IPS-NIHi11 (cell line): ENCODE results near the gene CLDN9.
A peak's percentile ranks its signal among the peaks of the same experiment; 100 is the strongest.

Experiments used
- DNase-seq: peaks from one replicate; pipeline ENCODE4 v3.0.0; 2012; ENCODE audit warnings: mixed read lengths, low spot score

Gene CLDN9

DNA sequence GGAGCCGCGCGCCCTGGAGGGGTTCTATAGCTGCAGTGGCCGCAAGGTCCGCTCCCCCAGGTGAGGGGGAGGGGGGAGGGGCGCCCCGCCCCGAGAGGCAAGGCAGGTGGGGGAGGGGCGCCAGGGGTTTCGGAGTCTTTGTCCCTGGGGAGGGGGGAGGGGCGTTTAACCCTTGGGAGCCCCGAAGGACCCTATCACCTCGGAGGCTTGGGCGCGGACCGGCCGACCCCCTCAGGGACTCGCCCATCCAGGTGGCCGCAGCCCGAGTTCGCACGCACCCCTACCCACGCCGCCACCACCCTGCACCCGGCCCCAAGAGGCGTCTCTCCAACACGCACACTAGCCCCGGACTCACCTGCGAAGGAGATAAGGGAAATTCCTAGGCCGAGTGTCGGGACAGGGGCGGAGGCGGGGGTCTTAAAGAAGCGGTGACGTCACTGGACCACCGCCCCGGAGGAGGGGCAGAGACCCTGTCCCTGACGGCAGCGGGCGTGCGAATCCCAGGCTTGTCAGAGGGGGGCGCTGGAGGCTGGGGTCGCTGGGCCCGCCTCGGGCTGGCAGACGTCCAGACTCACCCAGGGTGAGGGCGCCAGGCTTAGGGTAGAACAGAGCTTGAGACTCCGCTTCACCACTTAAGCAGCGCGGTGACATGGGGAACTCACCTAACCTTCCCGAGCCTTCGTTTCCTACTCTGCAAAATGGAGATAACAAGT, 5.2 kb downstream of the CLDN9 start, which contains the start of gene CLDN6:
Gene CLDN6 (minus strand): TSS at position 390 of the 713 bp plus-strand sequence. CDS start 2,162 bp downstream, outside the sequence.
- peak; percentile 79 for DNase-seq

DNA sequence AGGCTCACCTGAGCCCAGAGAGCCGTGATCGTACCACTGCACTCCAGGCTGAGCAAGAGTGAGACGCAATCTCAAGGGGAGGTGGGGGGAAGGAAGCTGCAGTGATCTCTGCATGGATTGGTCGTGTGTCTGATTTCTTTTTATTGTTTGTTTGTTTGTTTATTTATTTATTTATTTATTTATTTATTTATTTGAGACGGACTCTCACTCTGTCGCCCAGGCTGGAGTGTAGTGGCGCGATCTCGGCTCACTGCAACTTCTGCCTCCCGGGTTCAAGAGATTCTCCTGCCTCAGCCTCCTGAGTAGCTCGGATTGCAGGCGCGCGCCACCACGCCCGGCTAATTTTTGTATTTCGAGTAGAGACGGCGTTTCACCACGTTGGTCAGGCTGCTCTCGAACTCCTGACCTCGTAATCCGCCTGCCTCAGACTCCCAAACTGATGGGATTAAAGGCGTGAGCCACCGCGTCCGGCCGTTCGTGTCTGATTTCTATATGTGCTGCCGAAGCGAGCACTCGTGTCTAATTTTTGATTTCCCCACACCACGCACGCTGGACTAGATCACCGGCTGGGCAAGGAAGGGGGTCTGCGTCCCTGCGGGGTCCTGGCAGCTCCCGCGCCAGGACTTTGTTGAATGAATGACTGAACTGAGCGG, 7.0 kb downstream of the CLDN9 start:
- no peak for DNase-seq

DNA sequence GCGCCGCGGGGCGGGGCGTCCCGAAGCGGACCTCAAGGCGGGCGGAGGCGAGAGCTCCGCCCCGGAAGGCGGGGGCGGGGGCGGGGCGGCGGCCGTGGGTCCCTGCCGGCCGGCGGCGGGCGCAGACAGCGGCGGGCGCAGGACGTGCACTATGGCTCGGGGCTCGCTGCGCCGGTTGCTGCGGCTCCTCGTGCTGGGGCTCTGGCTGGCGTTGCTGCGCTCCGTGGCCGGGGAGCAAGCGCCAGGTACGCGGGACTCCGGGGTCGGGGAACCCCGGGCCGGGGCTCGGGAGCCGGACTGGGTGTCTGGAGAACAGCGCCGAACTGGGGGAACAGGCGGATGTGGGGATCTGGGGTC, 7.5 kb downstream of the CLDN9 start, which contains the start of gene TNFRSF12A:
Gene TNFRSF12A (plus strand): TSS at position 122 of the 357 bp plus-strand sequence. CDS start 30 bp downstream, at position 152.
- DNase-seq: peak; percentile 72

DNA sequence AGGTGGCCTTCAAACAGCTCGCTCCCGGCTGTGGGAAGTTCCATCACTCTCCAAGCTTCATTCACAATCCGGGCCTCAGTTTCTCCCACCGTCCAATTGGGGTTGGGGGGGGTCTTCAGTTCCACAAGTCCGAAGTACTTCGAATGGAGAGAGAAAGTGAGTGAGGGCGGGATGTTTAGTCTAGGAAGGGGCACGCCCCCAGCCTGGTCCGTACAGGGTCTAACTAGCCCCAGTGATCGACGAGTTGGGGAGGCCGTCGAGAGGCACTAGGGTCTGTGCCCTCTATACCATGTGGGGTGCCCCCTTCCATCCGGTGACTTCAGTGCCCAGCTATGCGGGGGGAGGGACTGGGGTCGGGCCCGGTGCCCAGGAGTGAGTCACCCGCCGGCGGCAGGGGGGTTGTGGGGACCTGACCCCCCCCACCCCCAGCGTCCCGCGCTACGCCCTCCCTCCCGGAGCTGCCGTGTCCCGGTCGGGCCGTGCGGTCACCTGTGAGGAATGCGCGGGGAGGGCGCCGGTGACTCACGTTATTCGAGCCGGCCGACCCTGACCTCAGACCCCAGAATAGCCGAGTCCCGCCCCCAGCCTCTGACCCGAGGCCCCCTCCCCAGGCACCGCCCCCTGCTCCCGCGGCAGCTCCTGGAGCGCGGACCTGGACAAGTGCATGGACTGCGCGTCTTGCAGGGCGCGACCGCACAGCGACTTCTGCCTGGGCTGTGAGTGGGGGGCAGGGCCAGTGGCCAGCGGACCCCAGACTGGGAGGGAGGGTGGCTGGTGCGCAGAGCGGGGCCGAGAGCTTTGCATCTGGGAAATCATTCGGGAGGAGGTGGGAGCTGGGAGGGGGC, 8.1 kb downstream of the CLDN9 start:
- DNase-seq: no peak

DNA sequence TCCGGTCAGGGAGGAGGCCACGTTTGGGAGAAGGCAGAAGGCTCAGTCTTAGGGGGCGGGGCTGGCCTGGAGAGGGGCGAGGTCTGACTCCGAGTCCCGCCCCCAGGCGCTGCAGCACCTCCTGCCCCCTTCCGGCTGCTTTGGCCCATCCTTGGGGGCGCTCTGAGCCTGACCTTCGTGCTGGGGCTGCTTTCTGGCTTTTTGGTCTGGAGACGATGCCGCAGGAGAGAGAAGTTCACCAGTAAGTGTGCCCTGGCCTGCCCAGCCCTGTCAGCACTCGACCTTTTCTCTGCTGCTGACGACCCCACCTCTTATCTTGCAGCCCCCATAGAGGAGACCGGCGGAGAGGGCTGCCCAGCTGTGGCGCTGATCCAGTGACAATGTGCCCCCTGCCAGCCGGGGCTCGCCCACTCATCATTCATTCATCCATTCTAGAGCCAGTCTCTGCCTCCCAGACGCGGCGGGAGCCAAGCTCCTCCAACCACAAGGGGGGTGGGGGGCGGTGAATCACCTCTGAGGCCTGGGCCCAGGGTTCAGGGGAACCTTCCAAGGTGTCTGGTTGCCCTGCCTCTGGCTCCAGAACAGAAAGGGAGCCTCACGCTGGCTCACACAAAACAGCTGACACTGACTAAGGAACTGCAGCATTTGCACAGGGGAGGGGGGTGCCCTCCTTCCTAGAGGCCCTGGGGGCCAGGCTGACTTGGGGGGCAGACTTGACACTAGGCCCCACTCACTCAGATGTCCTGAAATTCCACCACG, 8.9 kb downstream of the CLDN9 start:
- DNase-seq: peak; percentile 65

DNA sequence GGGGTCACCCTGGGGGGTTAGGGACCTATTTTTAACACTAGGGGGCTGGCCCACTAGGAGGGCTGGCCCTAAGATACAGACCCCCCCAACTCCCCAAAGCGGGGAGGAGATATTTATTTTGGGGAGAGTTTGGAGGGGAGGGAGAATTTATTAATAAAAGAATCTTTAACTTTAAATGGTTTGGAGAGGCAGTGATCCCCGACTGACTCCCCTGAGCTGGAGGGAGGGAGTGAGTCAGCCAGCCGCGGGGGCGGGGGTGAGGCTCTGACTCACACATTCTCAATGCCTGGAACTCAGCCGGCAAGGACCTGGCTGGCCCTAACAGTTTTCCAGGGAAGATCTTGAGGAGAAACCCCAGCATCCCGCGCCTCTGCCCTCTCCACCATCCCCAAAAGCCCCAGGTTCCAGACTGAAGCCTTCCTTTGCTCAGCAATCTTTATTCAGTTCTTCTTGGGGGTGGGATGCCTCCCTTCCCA, 9.5 kb downstream of the CLDN9 start:
- DNase-seq: no peak

DNA sequence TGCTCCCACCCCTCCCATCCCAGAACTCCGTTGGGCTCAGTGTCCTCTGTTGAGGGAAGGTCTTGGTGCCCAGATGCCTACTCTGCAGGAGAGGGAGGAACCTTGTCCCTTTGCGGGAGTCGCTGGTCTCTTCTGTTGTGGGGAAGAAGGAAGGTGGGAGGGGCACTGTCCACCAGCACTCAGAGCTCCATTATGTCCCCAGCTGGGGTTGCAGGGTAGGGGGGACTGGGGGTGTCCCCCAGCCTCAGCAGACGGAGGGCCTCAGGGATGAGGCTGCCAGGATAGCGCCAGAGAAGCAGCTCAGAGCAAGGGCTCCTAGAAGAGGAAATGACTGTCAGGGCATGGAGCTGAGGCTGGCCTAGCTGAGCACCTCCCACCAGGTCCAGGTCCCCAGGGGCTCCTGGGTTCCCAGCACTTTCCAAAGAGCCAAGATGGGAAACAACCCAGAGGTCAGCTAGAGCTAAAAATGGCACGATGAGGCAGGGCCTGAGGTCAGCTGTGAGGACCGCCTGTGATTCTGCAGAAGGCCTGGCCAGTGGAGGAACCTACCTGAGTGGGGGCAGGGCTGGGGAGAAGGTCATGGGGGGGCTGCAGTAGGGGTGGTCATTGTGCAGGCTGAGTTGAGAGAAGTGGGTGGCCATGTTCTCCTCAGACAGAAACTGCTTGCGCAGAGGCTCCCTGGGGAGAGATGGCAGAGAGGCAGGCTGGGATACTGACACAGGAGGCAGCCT, 10.1 kb downstream of the CLDN9 start:
- DNase-seq: no peak

DNA sequence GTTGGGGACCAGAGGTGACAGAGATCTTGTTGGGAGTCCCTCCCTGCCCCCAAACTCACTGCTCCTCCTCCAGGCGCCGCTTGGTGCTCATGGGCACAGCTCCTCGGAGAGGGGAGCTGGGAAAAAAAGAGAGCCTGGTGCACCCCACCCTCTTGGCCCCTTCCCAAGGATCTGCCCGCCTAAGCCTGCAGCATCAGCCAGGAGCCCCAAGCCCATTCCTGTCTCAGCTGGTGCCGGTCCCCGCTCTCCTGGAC, 10.6 kb downstream of the CLDN9 start:
- no peak for DNase-seq

DNA sequence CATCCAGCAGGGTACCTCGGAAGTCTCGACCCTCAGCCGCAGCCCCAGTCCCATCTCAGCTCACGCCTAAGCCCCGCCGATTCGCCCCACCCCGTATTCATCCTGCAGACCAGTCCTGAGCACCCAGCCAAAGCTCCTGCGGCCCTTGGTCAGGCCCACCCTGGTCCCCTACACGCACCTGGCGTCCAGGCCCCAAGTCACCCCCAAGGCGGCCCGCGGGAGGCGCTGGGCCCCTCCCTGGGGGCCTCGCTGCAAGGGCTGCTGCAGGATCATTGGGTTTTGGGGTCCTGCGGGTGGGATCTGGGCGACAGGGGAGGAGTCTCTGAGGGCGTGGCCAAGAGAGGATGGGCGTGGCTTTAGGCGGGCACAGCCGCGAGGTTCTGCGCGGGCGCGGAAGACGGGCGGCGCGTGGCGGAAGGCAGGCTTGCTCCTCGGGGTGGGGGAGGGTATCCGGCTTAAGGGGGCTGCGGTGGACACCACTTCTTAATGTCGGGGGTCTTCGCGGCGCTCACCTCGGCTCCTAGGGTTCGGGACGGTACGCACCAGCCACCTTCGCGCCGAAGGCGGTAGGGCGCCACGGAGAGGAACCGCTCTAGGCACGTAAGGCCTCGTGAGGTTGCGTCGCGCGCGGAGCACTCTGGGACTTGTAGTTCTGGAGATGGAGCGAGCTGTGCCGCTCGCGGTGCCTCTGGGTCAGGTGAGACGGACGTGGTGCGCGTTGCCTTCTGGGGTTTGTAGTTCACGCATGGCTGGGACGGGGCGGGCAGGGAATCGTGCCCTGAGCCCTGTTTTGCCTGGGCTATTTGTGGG, 11.2 kb downstream of the CLDN9 start, which contains the start of the genes HCFC1R1 and THOC6:
Gene HCFC1R1 (minus strand): TSS at position 274 of the 810 bp plus-strand sequence. CDS start 1 bp downstream, at position 273.
Gene THOC6 (plus strand): TSS at position 367 of the 810 bp plus-strand sequence. CDS start 292 bp downstream, at position 659.
- peak; percentile 62 for DNase-seq

DNA sequence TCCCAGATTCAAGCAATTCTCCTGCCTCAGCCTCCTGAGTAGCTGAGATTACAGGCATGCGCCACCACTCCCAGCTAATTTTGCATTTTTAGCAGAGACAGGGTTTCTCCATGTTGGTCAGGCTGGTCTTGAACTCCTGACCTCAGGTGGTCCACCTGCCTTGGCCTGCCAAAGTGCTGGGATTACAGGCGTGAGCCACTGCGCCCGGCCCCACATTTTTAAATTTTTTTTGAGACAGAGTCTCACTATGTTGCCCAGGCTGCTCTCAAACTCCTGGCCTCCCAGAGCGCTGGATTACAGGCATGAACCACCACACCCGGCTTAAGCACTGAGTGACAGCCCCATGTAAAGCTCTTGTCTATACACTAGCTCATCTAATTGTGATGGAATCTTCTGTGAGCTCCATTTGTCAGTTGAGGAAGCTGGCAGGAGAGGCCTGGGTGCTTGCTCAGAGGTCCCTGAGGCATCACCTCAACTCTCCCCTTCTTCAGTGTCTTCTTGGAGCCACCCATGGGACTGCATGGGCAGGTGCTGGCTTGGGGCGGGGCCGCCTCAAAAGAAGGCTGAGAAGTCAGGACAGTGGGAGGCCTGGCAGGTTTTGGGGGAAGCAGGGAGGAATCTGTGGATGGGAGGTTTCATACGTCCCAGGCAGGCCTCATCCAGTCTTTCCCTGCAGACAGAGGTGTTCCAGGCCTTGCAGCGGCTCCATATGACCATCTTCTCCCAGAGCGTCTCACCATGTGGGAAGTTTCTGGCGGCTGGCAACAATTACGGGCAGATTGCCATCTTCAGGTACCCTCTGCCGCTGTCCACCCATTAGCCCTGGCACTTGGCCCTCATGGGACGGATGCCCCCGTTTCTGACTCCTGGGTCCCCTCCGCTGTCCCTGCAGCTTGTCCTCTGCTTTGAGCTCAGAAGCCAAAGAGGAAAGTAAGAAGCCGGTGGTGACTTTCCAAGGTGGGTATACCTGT, 12.6 kb downstream of the CLDN9 start:
- DNase-seq: no peak

DNA sequence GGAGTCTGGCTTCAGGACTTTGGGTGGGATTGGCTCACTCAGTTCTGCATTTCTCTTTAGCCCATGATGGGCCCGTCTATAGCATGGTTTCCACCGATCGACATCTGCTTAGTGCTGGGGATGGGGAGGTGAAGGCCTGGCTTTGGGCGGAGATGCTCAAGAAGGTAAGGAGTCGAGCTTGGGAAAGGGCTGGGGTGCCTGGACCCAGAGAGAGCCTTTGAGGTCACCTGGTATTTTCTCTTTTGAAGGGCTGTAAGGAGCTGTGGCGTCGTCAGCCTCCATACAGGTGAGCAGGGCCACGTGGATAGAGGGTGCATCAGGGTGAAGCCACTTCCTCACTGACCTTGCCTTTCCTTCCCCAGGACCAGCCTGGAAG, 13.3 kb downstream of the CLDN9 start:
- DNase-seq: no peak

DNA sequence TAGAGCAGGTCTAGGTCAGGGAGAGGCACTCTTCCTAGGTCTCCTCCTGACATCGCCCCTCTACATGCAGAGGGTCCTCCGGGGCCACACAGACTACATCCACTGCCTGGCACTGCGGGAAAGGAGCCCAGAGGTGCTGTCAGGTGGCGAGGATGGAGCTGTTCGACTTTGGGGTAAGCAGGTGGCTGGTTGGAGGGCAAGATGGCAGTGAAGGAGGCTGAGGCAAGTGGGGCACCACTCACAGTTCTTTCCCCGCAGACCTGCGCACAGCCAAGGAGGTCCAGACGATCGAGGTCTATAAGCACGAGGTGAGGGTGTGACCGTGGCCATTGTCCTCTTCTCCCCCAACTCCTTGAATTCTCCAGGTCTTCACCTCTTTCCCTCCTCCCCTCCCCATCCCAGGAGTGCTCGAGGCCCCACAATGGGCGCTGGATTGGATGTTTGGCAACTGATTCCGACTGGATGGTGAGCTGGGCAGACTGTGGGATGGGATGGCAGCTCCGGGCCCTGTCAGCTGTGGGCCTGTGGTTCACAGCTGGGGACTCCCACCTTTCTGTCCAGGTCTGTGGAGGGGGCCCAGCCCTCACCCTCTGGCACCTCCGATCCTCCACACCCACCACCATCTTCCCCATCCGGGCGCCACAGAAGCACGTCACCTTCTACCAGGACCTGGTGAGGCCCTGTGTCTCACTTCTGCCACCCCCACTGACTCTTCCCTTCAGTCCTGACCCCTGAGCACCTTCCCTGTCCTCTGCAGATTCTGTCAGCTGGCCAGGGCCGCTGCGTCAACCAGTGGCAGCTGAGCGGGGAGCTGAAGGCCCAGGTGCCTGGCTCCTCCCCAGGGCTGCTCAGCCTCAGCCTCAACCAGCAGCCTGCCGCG, 14.1 kb downstream of the CLDN9 start:
- DNase-seq: no peak

DNA sequence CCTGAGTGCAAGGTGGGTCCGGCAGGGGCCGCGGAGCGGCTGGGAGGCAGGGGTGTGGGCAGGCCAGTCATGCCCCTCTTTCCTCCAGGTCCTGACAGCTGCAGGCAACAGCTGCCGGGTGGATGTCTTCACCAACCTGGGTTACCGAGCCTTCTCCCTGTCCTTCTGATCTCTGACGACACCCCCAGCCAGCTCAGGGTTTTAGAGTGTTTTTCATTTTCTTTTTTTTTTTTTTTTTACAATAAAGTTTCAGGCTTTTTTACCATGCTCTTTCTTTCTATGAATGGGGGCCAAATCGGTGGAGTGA, 14.7 kb downstream of the CLDN9 start:
- DNase-seq: no peak

DNA sequence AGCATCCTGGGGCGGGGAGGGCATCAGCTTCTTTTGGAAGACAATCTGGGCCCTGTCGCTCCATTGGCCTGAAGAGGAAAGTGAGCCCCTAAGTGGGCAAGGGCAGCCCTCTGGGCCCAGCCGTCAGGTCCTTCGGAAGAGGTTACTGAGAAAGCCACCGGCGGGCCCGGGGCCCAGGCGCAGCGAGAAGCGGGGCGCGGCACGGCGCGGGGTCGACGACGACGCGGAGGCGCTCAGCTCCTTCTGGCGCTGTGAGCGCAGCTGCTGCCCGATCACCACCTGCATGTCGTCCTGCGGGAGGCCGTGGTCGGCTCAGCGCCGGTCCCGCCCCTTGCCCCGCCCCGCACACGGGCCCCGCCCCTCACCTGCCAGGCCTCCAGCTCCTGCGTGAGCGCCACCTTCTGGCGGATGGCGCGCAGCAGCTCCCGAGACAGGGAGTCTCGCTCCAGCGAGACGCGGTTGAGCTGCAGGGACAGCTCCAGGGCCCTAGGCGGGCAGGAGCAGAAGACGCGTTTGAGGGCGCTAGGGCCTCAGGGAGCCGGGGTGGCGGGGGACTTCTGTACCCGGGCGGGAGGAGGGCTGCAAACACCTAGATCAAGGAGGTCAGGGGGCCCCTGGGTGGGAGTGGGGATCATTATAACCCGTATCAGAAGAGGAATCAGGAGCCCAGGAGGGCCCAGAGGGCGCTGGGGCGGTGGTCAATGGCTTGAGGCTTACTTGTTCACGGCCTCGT, 15.4 kb downstream of the CLDN9 start:
- peak; percentile 87 for DNase-seq

DNA sequence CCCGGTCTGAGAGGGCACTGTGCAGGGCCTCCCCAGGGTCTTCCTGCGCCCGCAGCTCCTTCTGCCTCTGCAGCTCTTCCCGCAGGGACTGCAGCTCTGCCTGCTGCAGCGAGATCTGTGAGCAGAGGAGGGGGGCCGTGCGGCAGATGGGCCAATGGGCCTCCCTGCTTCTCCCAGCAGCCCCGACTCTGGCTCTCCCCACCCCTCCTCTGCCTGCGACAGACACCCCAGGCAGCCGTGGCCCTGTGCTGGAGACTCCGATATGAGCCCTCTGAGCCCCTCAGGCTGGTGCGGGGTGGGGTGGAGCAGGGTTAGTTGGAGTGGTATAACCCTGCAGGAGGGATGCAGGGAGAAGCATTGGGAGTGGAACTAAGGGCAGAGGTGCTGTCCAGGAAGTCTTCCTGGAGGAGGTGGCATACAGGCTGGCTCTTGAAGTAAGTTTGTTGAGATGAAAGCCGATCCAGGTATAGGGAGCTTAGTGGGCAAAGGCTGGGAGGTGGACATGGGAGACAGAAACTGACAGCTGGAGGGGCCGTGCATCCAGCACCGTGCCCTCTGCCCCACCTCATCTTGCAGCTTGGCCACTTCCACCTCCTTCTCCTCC, 16.1 kb downstream of the CLDN9 start:
- DNase-seq: no peak

DNA sequence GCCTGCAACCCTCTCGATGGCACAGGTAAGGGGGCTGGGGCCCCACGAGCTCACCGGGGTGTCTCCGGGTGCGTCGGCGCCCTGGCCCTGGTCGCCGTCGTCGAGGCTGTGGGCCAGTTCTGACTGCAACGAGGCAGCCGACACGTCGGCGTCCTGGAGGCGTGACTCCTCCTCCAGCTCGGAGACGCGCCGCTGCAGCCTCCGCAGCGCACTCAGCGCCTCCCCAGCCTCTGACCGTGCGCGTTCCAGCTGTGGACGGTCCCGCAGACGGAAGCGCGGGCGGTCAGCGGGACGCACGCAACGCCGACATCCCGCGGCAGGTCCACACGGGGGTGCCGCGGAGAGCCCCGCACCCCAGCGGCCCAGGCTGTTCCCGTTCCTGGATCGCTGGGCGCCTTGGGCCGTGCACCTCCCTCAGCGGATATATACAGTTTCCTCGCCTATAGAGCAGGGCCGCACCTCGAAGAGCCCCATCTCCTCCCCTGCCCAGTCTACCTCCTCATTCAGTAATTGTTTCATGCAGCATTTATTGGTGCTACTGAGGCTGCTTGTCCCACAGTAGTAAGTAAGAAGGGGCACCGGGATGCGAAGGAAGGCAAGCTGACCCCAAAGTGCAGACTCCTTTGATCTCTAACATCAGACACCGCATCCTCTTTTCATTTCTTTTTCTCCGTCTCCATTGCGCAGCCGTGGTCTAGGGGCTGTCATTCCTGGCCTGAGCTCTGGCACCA, 16.9 kb downstream of the CLDN9 start:
- DNase-seq: no peak
